AG09319 (cell line): ENCODE data around the gene ARAP2.

ENCODE experiments used
- DNase-seq: peaks from one replicate; pipeline ENCODE4 v3.0.0-alpha.2; 2010; ENCODE audit warnings: low read depth; ENCODE audit errors: extremely low read depth
- TF ChIP-seq, protein P1 (sequence below): IDR thresholded peaks from 2 replicates; pipeline ENCODE4 v1.5.1; 2011; ENCODE audit warnings: low read depth, mild to moderate bottlenecking, inconsistent platforms, low read length, moderate library complexity

The ARAP2 gene

DNA sequence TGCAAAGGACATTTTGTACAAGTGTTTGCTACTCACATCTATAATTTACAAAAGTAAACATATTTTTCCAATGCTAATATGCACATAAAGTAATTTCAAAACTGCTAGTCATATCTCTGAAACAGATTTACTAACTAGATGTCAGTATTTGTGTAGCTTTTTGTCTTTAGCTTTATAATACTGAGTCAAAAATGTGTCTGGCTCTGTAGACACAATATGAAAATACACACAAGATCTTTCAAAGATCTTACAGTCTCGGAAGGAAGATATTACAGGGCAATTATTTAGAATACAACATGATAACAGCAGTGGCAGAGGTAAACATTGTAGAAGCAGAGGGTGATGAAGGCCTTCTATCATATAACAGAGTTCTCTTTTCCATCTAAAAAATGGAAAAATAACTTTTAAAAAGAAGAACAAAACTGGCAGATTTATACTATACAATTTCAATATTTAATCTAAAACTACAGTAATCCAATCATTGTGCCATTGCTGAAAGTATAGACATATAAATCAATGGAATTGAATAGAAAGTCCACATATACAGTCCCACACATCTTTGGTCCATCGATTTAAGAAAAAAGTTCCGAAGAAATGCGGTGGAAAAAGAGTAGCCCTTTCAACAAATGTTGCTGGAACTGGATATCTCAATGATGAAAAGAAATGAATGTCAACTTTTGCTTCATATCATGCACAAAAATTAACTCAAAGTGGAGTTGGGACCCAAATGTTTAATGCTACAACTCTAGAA lies 29.4 kb downstream of the ARAP2 start:
- no peak for DNase-seq
- TF ChIP-seq, protein P1, sequence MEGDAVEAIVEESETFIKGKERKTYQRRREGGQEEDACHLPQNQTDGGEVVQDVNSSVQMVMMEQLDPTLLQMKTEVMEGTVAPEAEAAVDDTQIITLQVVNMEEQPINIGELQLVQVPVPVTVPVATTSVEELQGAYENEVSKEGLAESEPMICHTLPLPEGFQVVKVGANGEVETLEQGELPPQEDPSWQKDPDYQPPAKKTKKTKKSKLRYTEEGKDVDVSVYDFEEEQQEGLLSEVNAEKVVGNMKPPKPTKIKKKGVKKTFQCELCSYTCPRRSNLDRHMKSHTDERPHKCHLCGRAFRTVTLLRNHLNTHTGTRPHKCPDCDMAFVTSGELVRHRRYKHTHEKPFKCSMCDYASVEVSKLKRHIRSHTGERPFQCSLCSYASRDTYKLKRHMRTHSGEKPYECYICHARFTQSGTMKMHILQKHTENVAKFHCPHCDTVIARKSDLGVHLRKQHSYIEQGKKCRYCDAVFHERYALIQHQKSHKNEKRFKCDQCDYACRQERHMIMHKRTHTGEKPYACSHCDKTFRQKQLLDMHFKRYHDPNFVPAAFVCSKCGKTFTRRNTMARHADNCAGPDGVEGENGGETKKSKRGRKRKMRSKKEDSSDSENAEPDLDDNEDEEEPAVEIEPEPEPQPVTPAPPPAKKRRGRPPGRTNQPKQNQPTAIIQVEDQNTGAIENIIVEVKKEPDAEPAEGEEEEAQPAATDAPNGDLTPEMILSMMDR = no peak

DNA sequence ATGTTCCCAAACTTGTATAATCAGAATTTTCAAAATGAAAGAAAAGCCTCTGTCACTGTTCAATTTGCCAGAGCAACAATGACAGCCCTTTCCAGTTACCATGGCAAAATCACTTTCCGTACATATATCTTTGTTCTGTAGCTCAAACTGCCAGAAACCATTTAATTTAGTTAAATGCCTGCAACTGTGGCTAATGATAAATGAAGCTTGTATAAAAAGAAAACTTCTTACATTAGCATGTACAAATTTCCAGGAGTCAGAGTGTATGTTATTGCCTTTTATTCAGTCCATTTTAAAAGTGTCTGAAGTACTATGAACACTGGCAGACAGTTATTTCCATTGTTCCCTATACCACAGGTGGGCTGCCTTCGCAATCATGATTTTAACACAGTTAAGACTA lies 30.3 kb downstream of the ARAP2 start:
- TF ChIP-seq, protein P1 = no peak

DNA sequence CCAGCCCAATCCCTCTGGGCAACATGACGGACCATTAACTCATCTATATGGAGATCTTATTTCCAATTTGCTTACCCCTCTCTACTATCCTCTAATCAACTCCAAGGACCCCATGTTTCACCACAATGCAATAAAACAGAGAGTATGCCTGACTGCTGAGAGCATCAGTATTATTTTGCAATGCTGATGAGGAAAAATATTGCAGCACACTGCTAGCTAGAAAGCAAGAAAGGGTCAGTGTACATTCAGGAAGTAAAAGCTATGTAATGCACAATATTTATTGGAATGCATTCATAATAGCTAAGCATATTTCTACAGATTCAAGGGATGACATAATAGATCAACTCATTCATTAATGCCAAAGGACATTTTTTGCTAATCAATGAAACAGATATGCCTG lies 33.2 kb downstream of the ARAP2 start:
- DNase-seq = no peak
- TF ChIP-seq, protein P1 = no peak

More for the DNA sequence above, 30.3 kb downstream of the ARAP2 start:
- no peak for DNase-seq

DNA sequence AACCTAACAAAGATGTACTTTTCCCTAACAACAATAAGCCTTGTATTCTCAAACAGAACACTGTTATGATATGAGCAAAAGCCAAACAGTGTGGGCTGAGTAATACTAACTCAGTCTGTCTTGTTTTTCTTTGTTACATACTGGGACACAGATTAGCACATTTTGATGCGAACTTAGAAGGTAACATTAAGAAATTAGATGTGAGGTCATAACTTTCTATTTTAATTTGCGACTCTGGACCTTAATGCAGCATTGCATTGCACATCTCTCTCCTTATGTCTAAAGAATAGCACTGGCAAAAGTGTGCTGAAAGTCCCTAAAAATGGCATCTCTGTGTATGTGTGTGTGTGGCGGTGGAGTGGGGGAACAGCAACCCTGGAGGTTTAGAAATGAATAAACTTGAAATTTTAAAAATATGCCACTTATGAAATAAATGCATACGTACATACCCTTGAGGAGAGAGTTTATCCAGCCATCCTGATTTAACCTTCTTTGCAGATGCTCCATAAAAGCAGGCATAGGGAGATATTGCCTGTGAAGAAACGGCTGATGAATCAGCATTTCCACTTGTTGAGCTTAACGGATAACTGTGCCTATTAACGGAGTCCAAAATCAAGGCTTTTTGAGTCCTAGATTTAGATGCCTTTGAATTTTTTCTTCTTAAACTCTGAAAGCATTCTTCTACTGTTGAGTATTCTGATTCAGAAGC lies 34.2 kb downstream of the ARAP2 start:
- TF ChIP-seq, protein P1 = no peak
- DNase-seq = no peak

DNA sequence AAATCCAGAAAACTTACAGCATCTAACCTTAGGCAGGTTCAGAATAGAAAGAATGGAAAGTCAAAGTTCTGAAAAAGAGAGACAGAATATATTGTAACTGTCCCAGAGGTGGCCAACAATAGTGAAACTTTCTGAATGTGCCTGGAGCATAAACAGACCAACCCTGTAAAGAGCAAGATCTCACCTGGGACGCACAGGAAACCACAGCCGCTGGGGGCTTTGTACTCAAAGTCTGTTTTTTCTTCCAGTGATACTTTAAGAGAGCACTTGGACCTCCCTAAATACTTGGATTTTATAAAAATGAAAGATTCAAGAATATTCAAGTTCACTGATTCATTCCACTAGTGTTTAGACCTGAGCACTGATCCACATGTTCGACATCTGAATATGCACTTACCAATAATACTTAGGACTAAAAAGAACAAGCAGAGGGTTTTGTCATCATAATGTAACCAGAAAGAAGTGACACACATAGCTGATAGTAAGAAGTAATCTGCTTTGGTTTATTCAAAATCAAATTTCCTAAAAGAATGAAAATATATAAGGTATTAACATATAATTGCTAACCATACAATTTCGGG lies 35.3 kb downstream of the ARAP2 start:
- TF ChIP-seq, protein P1 = no peak
- no peak for DNase-seq

DNA sequence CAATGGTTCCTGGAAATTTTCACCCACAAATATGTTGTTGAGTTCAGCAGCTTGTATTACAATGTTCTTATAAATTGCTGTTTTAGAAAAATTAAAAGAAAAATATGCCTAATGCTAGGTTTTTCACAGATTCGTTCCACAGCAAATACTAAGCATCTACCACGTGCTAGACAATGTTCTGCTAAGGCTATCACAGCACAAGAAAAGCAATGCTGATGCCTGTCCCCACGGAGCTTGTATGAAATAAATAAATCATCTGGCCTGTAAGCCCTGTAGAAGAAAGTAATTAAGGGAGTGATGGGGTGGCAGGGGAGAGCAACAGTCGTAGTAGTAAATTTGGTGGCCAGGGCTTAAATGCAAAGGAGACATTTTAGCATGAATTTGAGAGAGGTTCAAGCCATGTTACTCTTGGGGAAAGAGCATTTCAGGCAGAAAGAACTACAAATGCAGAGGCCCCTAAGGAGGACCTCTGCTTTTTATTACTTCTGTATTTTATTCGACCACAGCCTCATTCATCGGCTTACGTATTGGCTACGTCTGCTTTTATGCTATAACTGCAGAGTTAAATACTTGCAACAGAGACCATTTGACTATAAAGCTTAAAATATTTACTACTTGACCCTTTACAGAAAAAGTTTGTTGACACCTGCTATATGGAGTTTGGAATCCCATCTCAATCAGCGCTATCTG lies 36.3 kb downstream of the ARAP2 start:
- TF ChIP-seq, protein P1 = no peak
- no peak for DNase-seq
